GM12864 (cell line): Measurements from ENCODE around the gene CDC37L1.
"Not testable (repeated sequence)": the region's sequence is repeated elsewhere in the genome, so short reads cannot be mapped to it uniquely, and the experiment has no call there.

ENCODE experiments used
- DNase-seq: peaks from one replicate; pipeline ENCODE4 v3.0.0-alpha.2; 2011; ENCODE audit warnings: low read depth
- H3K4me3 ChIP-seq: 2 replicates; pipeline ENCODE4 v1.5.1; 2011; ENCODE audit warnings: mild to moderate bottlenecking, low read depth, low read length, control low read depth
- CTCF ChIP-seq: IDR thresholded peaks from 2 replicates; pipeline ENCODE4 v1.5.1; 2011; ENCODE audit warnings: low read depth, mild to moderate bottlenecking, moderate library complexity, low read length, control low read depth, inconsistent platforms; ENCODE audit errors: missing control alignments

CDC37L1 gene

GRCh38 chr9:4748612-4749011 lies 69.2 kb downstream of the CDC37L1 start:
- no peak for DNase-seq
- TF ChIP-seq CTCF, result no peak
- H3K4me3 ChIP-seq, result no peak overlapping the region

GRCh38 chr9:4750023-4750673 lies 70.8 kb downstream of the CDC37L1 start:
- peak; percentile 57 for TF ChIP-seq CTCF
- DNase-seq, result no peak
- no peak overlapping the region for H3K4me3 ChIP-seq

- H3K4me3 ChIP-seq, DNase-seq: not testable (repeated sequence)
These were observed 75.2 kb downstream of the CDC37L1 start for GRCh38 chr9:4754530-4754929.

- TF ChIP-seq CTCF, result no peak
- DNase-seq, result no peak
- H3K4me3 ChIP-seq, result no peak overlapping the region
These were observed 75.7 kb downstream of the CDC37L1 start for GRCh38 chr9:4755026-4755609.

- no peak for DNase-seq
- no peak overlapping the region for H3K4me3 ChIP-seq
- TF ChIP-seq CTCF, result no peak
These were observed 77.1 kb downstream of the CDC37L1 start for GRCh38 chr9:4756420-4756819.
